ENCODE results near the gene NPW.

Gene NPW

DNA sequence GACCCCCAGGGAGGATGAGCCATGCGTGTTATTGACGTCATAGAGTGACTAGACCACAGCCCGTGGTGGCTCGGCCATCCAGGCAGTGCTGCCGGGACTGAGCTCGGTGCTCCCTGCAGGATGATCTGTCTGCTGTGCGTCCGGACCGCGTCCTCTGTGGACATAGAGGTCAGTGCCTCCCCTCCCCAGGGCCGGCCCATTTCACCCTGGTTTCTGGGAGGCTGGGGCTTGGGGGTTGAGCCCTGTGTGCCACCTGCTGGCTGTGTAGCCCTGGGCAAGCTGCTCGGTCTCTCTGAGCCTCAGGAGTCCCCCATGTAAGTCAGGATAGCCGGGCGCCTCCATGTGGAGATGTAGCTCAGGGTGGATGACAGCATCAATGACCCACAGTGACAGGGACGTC is 36.5 kb downstream of the NPW start:
- DNase-seq: no peak

DNA sequence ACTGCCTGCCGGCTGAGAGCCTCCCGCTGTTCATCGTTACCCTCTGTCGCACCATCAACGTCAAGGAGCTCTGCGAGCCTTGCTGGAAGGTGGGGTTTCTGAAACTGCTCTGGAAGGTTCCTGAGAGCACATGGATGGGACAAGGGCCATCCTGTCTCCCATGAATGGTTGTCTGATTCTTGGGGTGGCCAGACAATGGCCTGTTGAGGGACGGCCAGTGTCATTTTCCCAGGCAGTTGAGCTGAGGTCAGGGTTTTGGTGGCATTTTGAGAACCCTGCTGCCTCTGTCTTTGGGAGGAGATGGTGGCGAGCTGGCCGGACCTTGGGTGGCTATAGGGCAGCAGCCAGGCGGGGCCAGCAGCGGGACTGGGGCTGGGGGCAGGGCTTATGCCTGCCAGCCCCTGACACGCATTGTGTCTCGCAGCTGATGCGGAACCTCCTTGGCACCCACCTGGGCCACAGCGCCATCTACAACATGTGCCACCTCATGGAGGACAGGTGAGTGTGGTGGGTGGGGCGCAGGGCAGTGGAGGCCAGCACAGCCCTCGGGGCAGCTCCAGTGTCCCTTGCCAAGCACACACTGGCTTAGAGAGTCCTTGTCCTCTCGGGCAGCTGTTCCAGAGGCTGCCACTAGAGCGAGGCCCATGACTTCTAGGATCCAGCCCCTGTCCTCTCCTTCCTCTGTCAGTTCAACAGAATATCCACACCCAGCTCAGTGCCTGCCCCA is 37.3 kb downstream of the NPW start:
- no peak for DNase-seq

DNA sequence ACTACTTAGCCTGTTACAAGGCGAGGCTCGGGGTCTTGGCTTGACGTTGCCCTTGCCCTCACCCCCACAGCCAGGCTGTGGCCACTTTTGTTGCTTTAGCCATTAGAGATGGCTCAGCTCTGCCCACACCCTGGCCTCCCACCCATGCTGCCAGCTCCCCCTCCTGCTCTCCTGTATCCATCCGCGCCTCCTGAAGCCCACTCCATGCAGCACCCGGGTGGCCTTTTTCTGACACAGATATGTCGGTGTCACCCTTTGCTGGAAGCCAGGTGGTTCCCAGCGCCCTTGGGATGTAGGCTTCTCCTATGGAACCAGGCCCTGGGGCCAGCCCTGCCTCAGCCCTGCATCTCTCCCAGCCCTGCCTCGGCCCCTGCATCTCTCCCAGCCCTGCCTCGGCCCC is 37.9 kb downstream of the NPW start:
- no peak for DNase-seq

DNA sequence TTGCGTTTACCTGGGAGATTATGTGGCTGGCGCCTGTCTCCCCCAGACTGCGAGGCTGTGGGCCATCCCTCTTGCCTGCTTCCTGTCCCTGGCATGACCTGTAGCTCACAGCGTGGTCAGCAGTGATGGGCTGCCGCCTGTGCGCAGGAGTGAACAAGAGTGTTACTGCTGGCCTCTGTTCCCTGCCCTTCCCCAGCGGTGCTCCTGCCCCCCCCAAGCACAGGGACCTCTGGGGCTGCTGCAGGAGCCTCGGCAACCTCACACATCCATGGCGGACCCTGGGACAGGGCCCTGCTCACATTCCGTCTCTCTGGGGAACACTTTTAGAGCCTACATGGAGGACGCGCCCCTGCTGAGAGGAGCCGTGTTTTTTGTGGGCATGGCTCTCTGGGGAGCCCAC is 38.8 kb downstream of the NPW start:
- no peak for DNase-seq

DNA sequence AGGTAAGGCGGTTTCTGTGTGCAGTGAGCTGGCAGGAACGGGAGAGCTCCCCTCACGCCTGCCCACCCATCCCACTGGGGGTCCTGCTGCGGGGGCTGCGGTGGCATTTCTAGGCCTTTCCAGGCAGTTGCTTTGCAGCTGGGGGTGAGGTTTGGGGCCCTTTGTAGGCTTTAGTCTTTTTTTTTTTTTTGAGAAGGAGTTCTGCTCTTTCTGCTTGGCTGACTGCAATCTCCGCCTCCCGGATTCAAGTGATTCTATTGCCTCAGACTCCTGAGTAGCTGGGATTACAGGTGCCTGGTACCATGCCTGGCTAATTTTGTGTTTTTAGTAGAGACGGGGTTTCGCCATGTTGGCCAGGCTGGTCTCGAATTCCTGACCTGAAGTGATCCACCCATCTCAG is 39.3 kb downstream of the NPW start:
- no peak for DNase-seq

DNA sequence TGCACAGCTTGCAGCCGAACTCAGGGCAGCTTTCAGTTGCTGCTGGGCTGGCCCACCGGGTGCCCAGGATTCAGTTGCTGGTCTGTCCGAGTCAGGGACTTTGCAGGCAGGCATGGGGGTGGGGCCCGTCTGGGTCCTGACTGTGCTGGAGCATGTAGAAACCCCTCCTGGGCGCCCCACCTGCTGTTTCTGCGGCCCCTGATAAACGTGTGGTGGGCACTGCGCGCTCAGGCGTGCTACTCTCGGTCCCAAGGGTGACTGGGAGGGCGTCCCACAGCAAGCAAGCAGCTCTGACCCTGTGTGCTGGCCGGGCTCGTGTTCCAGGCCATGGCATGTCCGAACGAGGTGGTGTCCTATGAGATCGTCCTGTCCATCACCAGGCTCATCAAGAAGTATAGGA is 40.8 kb downstream of the NPW start:
- DNase-seq: no peak

DNA sequence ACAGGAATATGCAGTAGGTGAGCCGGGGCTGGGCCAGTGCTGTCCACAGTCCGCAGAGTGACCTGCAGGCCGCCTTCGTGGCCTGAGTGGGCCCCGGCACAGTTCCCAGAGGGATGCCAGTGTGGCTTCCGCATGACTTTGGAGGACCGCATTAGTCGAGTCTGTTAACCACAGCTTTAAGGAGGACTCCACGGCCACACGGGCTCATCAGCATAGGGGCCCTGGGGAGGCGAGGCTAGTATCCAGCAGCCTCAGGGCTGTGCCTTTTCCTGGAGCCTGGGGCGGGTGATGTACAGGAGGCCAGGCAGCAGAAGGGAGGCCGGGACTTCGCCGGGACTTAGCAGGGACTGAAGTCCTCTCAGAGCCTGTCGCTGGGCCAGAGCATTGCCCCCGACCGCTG is 41.4 kb downstream of the NPW start:
- no peak for DNase-seq

DNA sequence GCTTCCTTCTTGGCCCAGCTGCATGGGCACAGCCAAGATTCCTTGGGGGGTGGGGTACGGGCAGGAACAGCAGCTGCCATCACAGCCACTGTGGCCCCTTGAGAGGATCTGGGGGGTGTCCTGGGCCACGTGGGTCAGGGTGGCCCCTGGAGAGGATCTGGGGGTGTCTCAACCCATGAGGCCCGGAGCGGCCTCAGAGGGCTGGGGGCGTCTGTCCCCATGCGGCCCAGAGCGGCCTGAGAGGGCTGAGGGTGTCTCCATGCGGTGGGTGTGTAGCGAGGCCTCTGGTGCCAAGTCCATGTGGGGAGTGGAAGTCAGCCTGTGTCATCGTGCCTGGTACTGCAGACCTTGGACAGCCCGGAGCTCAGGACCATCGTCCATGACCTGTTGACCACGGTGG is 41.9 kb downstream of the NPW start:
- no peak for DNase-seq

DNA sequence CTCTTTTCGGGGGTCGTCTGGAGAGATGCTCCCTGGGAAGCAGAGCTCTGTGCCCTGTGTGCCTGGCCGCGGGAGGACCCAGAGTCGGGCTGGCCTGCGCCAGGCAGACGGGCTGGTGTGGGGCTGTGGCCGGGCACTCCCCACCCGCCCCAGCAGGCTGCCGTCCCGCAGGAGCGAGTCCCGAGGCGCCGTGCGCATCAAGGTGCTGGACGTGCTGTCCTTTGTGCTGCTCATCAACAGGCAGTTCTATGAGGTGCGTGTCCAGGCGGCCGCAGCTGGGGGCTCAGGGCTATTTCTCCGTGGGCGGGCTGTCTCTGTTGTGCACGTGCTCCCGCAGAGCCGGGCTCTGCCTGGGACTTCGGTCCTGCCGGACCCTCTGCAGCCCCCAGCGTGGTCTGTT is 43.2 kb downstream of the NPW start:
- no peak for DNase-seq

DNA sequence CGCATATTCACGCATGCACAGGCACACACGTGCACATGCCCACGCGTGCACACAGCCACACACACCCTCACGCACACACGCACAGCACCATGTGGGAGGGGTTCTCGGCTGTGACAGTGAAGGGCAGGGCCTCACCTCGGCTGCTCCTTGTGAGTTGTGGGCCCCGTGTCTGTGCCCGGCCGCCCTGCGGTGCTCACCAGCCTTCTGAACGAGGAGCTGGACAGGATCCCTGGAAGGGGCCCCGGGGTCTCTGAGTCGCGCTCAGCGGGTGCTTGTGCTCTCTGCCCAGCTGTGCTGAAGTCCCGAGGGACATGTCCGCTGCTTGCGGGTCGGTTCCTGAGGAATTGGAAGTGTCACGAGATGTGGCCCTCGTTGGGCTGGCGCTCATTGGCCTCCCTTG is 44.3 kb downstream of the NPW start:
- DNase-seq: no peak

DNA sequence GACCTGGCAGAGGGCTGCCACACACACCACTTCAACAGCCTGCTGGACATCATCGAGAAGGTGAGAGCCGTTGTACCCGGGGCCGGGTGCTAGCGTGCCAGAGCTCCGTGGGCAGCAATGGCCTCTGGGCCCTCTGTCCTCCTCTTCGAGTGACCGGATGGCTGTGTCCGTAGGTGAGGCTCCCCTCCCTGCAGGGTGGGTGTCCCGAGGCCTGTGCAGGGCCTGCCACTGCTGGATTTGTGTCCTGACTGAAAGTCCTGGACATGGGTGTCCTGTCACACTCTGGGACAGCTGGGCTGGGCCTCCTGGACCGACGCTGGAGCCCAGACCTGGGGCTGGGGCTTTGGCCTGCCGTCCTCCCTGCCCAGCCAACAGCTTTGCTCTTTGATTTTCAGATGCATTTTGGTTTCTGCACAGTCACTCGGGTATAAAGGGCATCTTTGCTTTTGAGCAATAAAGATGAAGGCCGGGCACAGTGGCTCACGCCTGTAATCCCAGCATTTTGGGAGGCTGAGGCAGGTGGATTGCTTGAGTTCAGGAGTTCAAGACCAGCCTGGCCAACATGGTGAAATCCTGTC is 44.9 kb downstream of the NPW start:
- DNase-seq: no peak

DNA sequence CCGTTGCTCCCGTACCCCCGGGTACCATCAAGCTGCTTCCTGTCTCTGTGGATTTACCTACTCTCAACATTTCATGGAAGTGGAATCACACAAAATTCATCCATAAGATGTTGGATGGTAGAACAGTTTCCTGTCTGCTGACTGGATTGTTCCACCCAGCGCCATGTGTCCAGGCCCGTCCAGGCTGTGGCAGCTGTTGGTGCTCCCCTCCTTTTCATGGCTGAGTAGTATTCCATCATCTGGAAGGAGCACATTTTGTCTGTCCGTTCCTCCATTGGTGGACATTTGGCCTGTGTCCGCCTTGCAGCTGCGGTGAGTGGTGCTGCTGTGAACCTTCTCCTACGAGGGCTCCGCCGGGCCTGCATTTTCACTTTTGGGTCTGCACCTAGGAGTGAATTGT is 46.6 kb downstream of the NPW start:
- DNase-seq: no peak

Measured in DMS153 (cell line).